Left lobe of liver (tissue), 2 donors: ENCODE measurements around the gene WFDC11. TPM values are rescaled to one million over a fixed set of nuclear protein-coding genes. Genes with fewer than 3 reads are reported as not detected.
"Not testable (repeated sequence)": the region's sequence is repeated elsewhere in the genome, so short reads cannot be mapped to it uniquely, and the experiment has no call there.

Experiments used
- ATAC-seq: fragments of 200-7000 bp; cut with Tn5 transposase; one replicate; pipeline ENCODE4 v1.9.1; 2020; ENCODE audit warnings: mild to moderate bottlenecking, moderate library complexity
- DNase-seq: peaks from one replicate; pipeline ENCODE4 v3.0.0-alpha.2; 2020; ENCODE audit warnings: low spot score
- total RNA-seq: library from RNA; stranded (reverse); gene quantifications from one replicate; pipeline ENCODE4 v1.2.1, GENCODE V29; 2021
- donor health status: DM: no; HTN: no; CAD: no; lungs with moderate emphysema.
- donor health status: DM: no; HTN: yes; CAD: no.

Gene WFDC11
- total RNA-seq: not detected

DNA sequence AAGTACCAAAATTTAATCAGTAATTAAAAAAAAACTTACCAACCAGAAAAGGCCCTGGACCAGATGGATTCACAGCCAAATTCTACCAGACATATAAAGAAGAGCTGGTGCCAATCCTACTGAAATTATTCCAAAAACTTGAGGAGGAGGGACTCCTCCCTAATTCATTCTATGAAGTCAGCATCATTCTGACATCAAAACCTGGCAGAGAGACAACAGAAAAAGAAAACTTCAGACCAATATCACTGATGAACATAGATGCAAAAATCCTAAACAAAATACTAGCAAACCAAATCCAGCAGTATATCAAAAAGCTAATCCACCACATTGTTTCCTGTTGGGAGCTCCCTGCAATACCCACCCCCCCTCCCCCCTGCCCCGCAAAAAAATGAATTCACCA, at the start of gene WFDC11:
Gene WFDC11, minus strand, starts transcription at position 101 of the 400 bp plus-strand sequence. CDS start 19,639 bp downstream, outside the sequence.
- DNase-seq (no peak), ATAC-seq (no peak)

GRCh38 chr20:45716141-45716688, 46.2 kb upstream of the WFDC11 start:
- ATAC-seq, DNase-seq: not testable (repeated sequence)

GRCh38 chr20:45704969-45705637, 35.1 kb upstream of the WFDC11 start, which contains the start of gene WFDC10B:
TSS of gene WFDC10B (minus strand) at chr20:45705019. CDS start at chr20:45685992, 19,027 bp downstream.
- ATAC-seq (no peak), DNase-seq (no peak)

DNA sequence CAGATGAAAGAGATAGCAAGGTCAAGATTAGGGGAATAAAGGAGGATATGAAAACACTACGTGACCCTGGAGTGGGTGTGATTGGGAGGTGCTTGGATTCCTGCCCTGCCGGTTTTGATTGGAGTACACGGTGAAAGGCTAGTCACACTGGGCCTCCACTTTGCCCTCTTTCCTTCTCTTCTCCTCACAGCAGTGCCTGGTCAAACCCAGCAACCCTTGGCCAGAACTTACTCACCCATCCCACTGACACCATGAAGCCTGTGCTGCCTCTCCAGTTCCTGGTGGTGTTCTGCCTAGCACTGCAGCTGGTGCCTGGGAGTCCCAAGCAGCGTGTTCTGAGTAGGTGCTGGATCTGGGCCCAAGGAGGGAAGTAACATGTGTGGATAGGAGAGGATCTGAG, 31.8 kb upstream of the WFDC11 start, which contains the start of gene WFDC13:
Gene WFDC13, plus strand, starts transcription at position 166 of the 400 bp plus-strand sequence. Its CDS starts 86 bp downstream, at position 252.
- ATAC-seq (no peak), DNase-seq (no peak)

- no peak for DNase-seq
- no peak for ATAC-seq
These were observed 31.1 kb upstream of the WFDC11 start for GRCh38 chr20:45701104-45701503.

DNA sequence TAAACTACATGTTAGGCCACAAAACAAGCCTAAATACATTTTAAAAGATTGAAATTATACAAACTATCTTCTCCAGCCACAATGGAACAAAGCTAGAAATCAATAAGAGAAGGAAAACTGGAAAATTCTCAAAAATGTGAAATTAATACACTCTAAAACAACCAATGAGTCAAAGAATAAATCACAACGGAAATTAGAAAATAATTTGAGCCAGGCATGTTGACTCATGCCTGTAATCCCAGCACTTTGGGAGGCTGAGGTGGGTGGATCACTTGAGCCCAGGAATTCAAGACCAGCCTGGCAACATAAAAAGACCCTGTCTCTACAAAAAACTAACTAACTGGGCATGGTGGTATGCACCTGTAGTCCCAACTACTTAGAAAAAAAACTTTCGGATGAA, 25.5 kb upstream of the WFDC11 start:
- no peak for DNase-seq

GRCh38 chr20:45693346-45693745, 23.3 kb upstream of the WFDC11 start:
- not testable (repeated sequence) for DNase-seq

More for the DNA sequence above, 25.5 kb upstream of the WFDC11 start:
- no peak for ATAC-seq

DNA sequence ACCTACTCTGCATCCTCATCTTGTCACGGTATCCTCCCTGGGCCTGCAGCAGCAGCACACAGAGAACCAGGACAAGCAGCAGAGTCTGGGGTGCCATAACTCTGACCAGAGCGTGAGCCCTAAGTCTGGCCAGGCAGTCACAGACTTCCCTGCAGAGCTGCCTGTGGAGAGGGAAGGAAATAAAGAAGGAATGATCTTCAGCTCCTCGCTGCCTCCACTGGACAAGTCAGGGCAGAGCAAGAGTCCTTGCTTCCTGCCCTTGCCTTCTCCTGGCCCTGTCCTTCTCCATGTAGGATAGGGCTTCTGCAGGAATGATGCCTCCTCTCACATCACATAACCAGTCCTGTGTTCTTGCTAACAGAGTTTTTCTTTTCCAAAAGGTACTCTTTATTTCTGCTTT, 15.9 kb upstream of the WFDC11 start:
- no peak for ATAC-seq

More at GRCh38 chr20:45693346-45693745, 23.3 kb upstream of the WFDC11 start:
- not testable (repeated sequence) for ATAC-seq

GRCh38 chr20:45679650-45680049, 9.6 kb upstream of the WFDC11 start:
- DNase-seq (no peak), ATAC-seq (no peak)

More for the DNA sequence above, 15.9 kb upstream of the WFDC11 start:
- no peak for DNase-seq

DNA sequence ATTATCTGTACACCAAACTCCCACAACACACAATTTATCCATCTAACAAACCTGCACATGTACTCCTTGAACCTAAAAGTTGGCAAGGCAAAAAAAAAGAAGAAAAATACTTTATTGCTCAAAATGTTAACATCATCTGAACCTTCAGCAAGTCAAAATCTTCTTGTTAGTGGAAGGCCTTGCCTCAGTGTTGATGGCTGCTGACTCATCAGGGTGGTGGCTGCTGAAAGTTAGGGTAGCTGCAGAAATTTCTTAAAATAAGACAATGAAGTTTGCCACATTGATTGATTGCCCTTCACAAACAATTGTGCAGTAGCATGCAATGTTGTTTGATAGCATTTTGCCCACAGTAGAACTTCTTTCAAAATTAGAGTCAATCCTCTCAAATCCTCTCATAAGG, 2.7 kb upstream of the WFDC11 start:
- DNase-seq: no peak
- ATAC-seq: no peak

DNA sequence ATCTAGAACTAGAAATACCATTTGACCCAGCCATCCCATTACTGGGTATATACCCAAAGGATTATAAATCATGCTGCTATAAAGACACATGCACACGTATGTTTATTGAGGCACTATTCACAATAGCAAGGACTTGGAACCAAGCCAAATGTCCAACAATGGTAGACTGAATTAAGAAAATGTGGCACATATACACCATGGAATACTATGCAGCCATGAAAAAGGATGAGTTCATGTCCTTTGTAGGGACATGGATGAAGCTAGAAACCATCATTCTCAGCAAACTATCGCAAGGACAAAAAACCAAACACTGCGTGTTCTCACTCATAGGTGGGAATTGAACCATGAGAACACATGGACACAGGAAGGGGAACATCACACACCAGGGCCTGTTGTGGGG, 13.0 kb downstream of the WFDC11 start:
- ATAC-seq: not testable (repeated sequence)

DNA sequence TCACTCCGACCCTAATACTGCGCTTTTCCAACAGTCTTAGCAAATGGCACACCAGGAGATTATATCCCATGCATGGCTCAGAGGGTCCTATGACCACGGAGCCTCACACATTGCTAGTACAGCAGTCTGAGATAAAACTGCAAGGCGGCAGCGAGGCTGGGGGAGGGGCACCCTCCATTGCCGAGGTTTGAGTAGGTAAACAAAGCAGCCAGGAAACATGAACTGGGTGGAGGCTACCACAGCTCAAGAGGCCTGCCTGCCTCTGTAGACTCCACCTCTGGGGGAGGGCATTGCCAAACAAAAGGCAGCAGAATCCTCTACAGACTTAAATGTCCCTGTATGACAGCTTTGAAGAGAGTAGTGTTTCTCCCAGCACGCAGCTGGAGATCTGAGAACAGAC, 18.3 kb downstream of the WFDC11 start:
- DNase-seq: not testable (repeated sequence)

More for the DNA sequence above, 13.0 kb downstream of the WFDC11 start:
- DNase-seq: not testable (repeated sequence)

DNA sequence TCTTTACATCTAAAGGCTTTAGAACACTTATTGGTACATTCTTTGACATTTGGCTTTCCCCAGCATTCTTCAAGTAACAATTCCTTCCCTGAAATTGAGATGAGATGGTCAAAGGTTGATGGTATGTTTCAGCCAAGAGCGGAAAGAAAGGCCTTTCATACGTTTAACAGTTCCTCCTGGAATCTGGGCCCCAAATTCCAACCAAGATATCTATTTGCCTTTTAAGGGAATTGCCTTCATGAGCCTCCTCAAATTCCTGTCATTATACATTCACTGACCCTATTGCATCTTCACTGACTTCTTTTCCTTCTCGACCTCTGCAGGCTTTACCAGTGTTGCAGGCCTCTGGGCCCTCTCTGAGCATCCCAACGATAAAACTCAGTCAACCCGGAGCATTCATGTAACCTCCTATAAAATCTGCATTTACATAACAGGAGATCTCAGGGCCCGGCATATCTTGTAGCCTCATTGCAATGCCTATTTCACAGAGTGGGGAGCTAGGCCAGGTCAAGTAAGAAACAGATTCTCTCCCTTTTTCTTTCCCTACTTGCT, 20.7 kb downstream of the WFDC11 start:
- DNase-seq: no peak
- no peak for ATAC-seq

More for the DNA sequence above, 18.3 kb downstream of the WFDC11 start:
- not testable (repeated sequence) for ATAC-seq

GRCh38 chr20:45647441-45648050, 22.5 kb downstream of the WFDC11 start:
- no peak for DNase-seq
- no peak for ATAC-seq

DNA sequence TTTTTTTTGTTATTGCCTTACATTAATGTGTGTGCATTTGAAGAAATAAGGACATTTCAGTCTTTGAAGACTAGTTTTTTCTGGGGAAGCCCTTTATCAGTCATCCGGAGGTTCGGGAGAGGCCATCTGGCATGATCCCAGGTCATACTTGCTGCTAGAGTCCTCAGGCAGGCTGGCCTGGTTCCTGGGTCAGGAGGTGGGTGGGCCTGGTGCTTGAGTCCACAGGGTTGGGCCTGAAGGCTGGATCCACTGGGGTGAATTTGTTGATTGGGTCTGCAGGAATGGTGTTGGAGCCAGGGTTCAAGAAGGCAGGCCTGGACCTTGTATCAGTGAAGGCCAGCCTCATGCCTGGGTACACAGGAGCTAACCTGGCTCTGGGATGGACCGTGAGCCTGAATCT, 23.2 kb downstream of the WFDC11 start:
- ATAC-seq: no peak
- DNase-seq: no peak

GRCh38 chr20:45645869-45646268, 24.2 kb downstream of the WFDC11 start:
- not testable (repeated sequence) for ATAC-seq, DNase-seq

DNA sequence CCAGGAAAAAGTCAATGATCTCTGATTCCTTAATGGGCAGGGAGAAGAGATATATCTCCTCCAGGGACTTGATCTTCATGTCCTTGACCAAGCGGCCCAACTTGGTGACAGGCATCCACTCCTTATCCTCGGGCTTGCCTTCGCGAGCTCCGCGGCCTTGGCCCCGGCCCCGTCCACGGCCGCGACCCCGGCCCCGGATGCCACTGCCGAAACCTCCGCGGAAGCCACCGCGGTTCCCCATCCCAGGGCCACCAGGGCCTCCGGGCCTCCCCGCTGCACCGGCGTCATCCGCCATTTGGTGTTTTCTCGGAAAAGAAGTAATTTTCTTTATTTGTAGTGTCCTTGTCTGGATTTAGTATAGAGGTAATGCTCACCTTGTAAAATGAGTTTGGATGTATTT, 29.0 kb downstream of the WFDC11 start:
- not testable (repeated sequence) for ATAC-seq, DNase-seq

DNA sequence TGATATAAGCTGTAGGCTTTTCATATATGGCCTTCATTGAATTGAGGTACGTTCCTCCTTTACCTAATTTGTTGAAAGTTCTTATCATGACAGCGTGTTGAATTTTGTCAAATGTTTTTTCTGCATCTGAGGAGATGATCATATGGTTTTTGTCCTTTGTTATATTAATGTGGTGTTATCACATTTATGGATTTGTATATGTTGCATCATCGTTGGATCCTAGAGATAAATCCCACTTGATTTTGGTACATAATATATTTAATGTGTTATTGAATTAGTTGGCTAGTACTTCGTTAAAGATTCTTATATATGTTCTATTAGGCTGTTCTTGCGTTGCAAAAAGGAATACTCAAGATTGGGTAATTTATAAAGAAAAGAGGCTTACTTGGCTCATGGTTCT, 30.4 kb downstream of the WFDC11 start:
- no peak for DNase-seq
- ATAC-seq: no peak

GRCh38 chr20:45636513-45636912, 33.5 kb downstream of the WFDC11 start:
- ATAC-seq: no peak
- DNase-seq: no peak

GRCh38 chr20:45631184-45631583, 38.9 kb downstream of the WFDC11 start, which contains the start of gene WFDC9:
TSS of gene WFDC9 (minus strand) at chr20:45631284. CDS start at chr20:45610181, 21,103 bp downstream.
- ATAC-seq: no peak
- no peak for DNase-seq

DNA sequence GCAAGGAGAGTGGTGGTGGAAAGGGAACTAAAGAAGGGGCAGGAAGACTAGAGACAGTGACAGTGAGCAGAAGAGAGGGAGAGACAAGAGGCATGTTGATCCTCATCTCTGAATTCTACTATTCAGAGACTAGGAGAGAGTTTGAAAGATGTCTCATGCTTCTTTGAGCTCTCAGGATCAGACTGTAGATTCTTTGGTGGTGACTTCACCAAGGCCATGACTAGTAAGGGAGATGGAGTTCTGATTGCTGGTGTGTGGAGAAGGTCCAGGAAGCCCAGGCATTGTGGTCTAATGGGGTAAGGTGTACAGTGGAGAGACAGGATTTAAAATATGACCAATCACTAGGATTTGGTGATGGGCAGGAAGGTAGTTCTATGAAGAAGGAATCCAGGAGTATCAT, 39.7 kb downstream of the WFDC11 start:
- ATAC-seq (no peak), DNase-seq (no peak)
